Endothelial cell of umbilical vein (primary cell): Measurements from ENCODE around the gene CCSER2.

Experiments used
- CTCF ChIP-seq, 2 donors: IDR thresholded peaks; 1 replicate in 1 of 2; 2 replicates in 1 of 2; pipeline ENCODE4 v1.5.1; 2011; ENCODE audit warnings: low read length in 2 of 2, mild to moderate bottlenecking in 2 of 2, moderate library complexity in 2 of 2, control low read depth in 1 of 2, inconsistent platforms in 1 of 2, low read depth in 1 of 2; ENCODE audit not compliant: insufficient read depth in 1 of 2; ENCODE audit errors: extremely low read depth in 1 of 2
- GATA2 ChIP-seq: IDR thresholded peaks from 2 replicates; pipeline ENCODE4 v1.7.0; 2011; ENCODE audit warnings: low read depth, mild to moderate bottlenecking, moderate library complexity, mixed read lengths, low read length; ENCODE audit not compliant: insufficient read length, insufficient read depth
- JUN ChIP-seq: IDR thresholded peaks from 2 replicates; pipeline ENCODE4 v1.6.1; 2011; ENCODE audit warnings: borderline replicate concordance, low read depth; ENCODE audit not compliant: insufficient read length, insufficient read depth
- POLR2A ChIP-seq: IDR thresholded peaks from 2 replicates; pipeline ENCODE4 v1.6.1; 2012; ENCODE audit warnings: low read depth, mild to moderate bottlenecking, control low read depth, low read length
- POLR2AphosphoS5 ChIP-seq: IDR thresholded peaks from 2 replicates; pipeline ENCODE4 v1.6.1; 2012; ENCODE audit warnings: low read depth, mild to moderate bottlenecking, control low read depth, low read length, moderate library complexity; ENCODE audit not compliant: insufficient read depth

GRCh38 chr10:84360637-84361365 lies 32.4 kb downstream of the CCSER2 start:
- TF ChIP-seq GATA2: no peak
- TF ChIP-seq CTCF (IDR thresholded peaks at IDR 0.05; ENCODE audit: extremely low read depth in 1 of 2, insufficient read depth in 1 of 2, low read depth in 1 of 2, low read length in 2 of 2): no peak
- no peak for TF ChIP-seq POLR2A
- no peak for TF ChIP-seq POLR2AphosphoS5
- no peak for TF ChIP-seq JUN
